ENCODE data around the gene KMT5B.
"Not testable (repeated sequence)": the region's sequence is repeated elsewhere in the genome, so short reads cannot be mapped to it uniquely, and the experiment has no call there.

KMT5B gene

GRCh38 chr11:68213135-68213515, at the start of gene KMT5B:
Gene KMT5B, minus strand, starts transcription at chr11:68213296. Its CDS starts 23,220 bp downstream, at chr11:68190076.
- no peak for TF ChIP-seq ZNF274 (IDR thresholded peaks at IDR 0.05; ENCODE audit: low read depth, low read length)
- H3K4me3 ChIP-seq (ENCODE audit: low read length) = peak within 1 kb of the TSS; percentile 87

- H3K4me3 ChIP-seq (ENCODE audit: low read length) = no peak overlapping the region
- TF ChIP-seq ZNF274 (IDR thresholded peaks at IDR 0.05; ENCODE audit: low read depth, low read length) = no peak
Observed at GRCh38 chr11:68262544-68262827, 49.4 kb upstream of the KMT5B start.

- no peak overlapping the region for H3K4me3 ChIP-seq (ENCODE audit: low read length)
- no peak for TF ChIP-seq ZNF274 (IDR thresholded peaks at IDR 0.05; ENCODE audit: low read depth, low read length)
Observed at GRCh38 chr11:68261749-68262543, 48.9 kb upstream of the KMT5B start.

GRCh38 chr11:68261006-68261405, 47.9 kb upstream of the KMT5B start:
- TF ChIP-seq ZNF274 (IDR thresholded peaks at IDR 0.05; ENCODE audit: low read depth, low read length) = no peak
- no peak overlapping the region for H3K4me3 ChIP-seq (ENCODE audit: low read length)

GRCh38 chr11:68260484-68260883, 47.4 kb upstream of the KMT5B start:
- no peak for TF ChIP-seq ZNF274 (IDR thresholded peaks at IDR 0.05; ENCODE audit: low read depth, low read length)
- no peak overlapping the region for H3K4me3 ChIP-seq (ENCODE audit: low read length)

GRCh38 chr11:68259122-68259959, 46.2 kb upstream of the KMT5B start:
- H3K4me3 ChIP-seq (ENCODE audit: low read length) = no peak overlapping the region
- TF ChIP-seq ZNF274 (IDR thresholded peaks at IDR 0.05; ENCODE audit: low read depth, low read length) = no peak

GRCh38 chr11:68258363-68258765, 45.3 kb upstream of the KMT5B start:
- no peak overlapping the region for H3K4me3 ChIP-seq (ENCODE audit: low read length)
- TF ChIP-seq ZNF274 (IDR thresholded peaks at IDR 0.05; ENCODE audit: low read depth, low read length) = no peak

GRCh38 chr11:68257477-68258362, 44.6 kb upstream of the KMT5B start:
- no peak for TF ChIP-seq ZNF274 (IDR thresholded peaks at IDR 0.05; ENCODE audit: low read depth, low read length)
- H3K4me3 ChIP-seq (ENCODE audit: low read length) = no peak overlapping the region

GRCh38 chr11:68256331-68256741, 43.2 kb upstream of the KMT5B start:
- no peak overlapping the region for H3K4me3 ChIP-seq (ENCODE audit: low read length)
- TF ChIP-seq ZNF274 (IDR thresholded peaks at IDR 0.05; ENCODE audit: low read depth, low read length) = no peak

GRCh38 chr11:68255526-68255925, 42.4 kb upstream of the KMT5B start:
- no peak overlapping the region for H3K4me3 ChIP-seq (ENCODE audit: low read length)
- no peak for TF ChIP-seq ZNF274 (IDR thresholded peaks at IDR 0.05; ENCODE audit: low read depth, low read length)

- H3K4me3 ChIP-seq (ENCODE audit: low read length) = no peak overlapping the region
- TF ChIP-seq ZNF274 (IDR thresholded peaks at IDR 0.05; ENCODE audit: low read depth, low read length) = no peak
Observed at GRCh38 chr11:68254421-68254820, 41.3 kb upstream of the KMT5B start.

GRCh38 chr11:68251765-68252164, 38.7 kb upstream of the KMT5B start:
- H3K4me3 ChIP-seq (ENCODE audit: low read length) = no peak overlapping the region
- no peak for TF ChIP-seq ZNF274 (IDR thresholded peaks at IDR 0.05; ENCODE audit: low read depth, low read length)

- H3K4me3 ChIP-seq (ENCODE audit: low read length) = not testable (repeated sequence)
Observed at GRCh38 chr11:68244912-68245311, 31.8 kb upstream of the KMT5B start.

GRCh38 chr11:68243847-68244246, 30.8 kb upstream of the KMT5B start:
- not testable (repeated sequence) for H3K4me3 ChIP-seq (ENCODE audit: low read length)

Measured in GM08714 (cell line).